Stimulated activated CD4-positive, alpha-beta T cell treated with anti-CD3 and anti-CD28 coated beads, Interleukin-12 subunit alpha, Interleukin-12 subunit beta, amount 100 ng/mL, for 4 hours (primary cell): ENCODE measurements around the gene TMEM50B.
"Not testable (repeated sequence)": the region's sequence is repeated elsewhere in the genome, so short reads cannot be mapped to it uniquely, and the experiment has no call there.

Source experiments
- DNase-seq: peaks from one replicate; pipeline ENCODE4 v3.0.0-alpha.2; 2020

TMEM50B gene

DNA sequence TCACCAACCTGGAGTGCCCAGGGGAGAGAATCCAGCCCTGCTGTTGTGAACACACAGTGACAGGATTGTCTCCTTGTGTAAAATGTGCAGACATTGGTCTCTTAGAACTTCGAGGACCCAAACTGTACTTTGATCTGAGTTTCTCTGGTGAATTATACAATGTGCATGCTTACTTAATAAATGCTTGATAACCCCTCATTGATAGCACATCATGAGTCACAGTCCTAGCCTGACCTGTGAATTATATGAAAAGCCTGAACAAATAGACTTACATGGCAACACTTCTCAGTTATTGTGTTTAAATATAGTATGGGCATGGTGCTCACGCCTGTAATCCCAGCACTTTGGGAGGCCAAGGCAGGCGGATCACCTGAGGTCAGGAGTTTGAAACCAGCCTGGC lies 53.9 kb downstream of the TMEM50B start:
- DNase-seq: no peak

DNA sequence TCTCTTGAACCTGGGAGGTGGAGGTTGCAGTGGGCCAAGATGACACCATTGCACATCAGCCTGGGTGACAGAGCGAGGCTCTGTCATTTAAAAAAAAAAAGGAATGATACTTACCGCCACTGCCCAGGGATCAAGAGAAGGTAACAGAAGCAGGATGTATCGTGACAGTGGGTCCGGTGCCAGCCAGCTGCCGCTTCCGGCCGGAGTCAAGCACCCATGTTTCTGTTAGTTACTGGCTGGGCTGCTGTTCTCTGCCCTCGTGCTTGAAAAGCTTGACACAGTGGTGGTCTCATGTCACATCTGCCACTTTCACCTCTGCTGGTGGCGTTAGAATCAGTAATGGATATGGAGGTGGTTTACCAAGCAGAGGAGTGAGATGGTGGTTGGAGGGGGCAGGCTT lies 55.6 kb downstream of the TMEM50B start:
- DNase-seq: no peak

DNA sequence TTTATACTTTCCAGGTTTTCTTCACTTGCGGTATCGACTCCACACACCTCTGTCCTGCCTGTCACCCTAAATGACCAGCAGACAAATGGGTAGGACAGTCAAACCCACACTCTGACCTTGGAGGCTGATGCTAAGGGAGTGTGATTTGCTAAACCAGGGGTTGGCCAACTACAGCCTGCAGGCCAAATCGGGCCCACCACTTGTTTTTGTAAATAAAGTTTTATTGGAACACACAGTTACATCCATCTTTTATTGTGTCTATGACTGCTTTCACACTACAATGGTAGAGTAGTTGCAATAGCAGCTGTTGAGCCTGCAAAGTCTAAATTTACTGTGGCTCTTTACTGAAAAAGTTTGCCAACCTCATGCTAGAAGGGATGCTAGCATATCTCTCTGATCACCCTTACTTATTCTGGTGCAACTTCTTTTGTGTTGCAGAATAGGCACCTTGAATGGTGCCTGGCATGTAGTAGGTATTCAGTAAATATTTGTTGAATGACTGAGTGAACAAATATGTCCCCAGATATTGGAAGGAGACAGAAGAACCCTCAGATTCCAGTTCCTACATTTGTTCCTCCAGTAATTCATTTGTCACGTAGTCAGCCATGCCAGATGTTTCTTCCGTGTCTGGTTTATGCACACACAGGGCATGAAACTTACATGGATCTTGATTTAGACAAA lies 57.9 kb downstream of the TMEM50B start:
- DNase-seq: no peak

DNA sequence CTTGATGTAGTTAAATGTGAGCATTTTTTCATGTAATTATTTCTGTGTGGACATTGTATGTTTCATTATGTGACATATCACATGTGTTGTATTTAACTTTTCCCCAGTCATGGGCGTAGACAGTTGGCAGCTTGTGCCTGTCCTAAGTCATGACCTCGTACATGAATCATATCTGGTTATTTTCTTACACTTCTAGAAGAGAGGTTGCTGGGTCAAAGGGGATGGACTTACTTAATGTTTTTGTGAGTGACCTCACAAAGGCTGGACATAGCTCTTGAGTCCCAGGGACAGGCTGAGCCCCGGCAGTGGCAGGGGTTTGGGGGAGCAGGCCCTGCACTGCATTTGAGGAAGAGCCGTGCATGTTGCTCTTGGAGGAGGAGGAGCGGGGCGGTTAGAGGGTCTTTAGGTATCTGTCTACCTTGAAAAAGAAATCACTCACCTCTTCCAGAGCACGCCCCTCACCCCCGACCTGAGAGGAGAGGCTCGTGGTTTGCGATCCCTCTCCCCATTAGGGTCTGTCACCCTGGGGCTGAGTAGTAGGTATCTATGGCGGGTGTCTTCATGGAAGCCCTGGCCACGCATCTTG lies 60.1 kb downstream of the TMEM50B start:
- DNase-seq: no peak

DNA sequence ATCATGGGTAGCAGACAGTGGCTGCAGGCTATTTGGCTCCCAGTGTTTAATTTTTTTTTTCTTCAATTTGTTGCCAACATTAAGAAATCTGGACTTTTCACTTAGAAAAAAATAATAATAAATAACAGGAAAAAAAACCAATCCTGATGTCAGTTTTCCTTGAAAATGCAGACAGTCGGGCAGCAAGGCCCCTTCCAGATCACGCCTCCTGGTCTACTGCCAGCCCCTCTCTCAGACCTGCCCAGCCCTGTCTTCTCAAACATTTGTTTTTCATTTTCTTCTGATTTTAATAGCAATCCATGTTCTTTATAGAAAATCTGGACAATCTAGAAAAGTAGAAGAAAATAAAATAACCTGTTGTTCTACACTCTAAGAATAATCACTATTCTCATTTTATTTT lies 61.1 kb downstream of the TMEM50B start:
- no peak for DNase-seq

DNA sequence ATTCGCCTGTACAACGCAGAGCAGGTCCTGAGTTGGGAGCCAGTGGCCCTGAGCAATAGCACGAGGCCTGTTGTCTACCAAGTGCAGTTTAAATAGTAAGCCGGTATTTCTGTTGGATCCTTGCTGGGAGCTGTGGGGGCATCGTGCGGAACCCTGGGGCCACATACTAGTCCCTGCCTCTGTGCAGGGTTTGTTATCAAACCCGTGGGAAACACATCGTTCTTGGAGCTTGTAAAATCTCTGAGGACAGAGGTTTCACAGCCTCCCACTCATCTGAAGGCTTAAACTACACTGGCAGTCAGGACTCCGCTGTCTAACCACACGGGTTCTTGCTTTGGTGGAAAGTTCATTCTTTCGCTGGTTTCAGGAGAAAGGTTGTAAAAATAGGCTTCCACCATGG lies 64.8 kb downstream of the TMEM50B start:
- no peak for DNase-seq

DNA sequence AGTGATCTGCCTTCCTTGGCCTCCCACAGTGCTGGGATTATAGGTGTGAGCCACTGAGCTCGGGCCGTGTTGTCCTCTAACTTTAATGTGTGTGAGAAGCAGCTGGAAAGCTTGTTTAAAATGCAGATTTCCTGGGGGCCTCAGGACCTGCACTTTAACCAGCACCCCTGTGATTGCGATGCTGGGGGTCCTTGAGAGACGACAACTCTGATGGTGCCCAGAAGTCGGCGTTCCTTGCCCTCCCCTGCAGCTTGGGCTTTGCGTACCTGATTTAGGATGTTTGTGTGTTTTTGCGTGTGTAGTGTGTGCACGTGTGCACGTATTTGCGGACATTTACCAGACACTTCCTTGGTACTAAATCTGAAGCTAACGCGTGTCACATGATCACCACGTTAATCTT lies 65.7 kb downstream of the TMEM50B start:
- DNase-seq: no peak

DNA sequence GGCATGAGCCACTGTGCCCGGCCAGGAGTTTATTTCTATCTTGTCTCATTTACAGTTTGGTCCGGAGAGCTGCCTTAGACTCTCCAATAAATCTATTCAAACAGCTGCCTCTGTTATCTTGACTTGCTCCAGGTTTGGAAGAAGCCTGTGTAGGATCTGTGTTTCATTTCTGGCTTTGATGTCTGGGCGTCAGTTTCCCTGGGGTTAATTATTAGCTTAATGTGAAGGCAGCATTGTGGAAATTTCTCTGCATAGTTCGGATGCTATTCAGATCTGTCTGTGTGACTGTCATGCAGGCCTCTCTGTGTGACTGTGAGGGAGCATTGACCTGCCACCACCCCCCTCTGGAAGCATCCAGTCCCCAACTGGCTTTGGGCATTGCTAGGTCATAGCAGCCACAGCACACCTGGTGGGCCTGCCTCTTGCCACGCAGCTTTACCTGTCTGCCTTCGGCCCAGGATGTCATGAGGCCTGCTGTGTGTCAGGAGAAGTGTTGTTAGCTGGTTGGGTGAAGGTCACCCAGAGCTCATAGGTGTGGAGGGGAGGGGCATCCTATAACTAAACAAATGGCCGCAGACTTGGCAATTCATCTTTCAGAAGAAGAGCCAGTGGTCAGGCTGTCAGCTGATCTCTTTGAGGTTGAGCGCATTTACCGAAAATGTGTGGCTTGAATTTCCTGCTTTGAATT lies 66.8 kb downstream of the TMEM50B start:
- DNase-seq: no peak

DNA sequence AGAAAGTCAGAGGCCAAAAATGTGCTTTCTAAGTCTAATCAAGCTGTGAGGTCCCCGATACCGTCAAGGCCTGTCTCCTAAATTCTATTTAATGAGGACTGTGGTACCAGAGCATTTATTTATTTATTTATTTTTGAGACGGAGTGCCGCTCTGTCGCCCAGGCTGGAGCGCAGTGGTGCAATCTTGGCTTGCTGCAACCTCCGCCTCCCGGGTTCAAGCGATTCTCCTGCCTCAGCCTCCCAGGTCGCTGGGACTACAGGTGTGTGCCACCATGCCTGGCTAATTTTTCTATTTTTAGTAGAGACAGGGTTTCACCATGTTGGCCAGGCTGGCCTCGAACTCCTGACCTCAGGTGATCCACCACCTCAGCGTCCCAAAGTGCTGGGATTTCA lies 67.3 kb downstream of the TMEM50B start:
- not testable (repeated sequence) for DNase-seq

DNA sequence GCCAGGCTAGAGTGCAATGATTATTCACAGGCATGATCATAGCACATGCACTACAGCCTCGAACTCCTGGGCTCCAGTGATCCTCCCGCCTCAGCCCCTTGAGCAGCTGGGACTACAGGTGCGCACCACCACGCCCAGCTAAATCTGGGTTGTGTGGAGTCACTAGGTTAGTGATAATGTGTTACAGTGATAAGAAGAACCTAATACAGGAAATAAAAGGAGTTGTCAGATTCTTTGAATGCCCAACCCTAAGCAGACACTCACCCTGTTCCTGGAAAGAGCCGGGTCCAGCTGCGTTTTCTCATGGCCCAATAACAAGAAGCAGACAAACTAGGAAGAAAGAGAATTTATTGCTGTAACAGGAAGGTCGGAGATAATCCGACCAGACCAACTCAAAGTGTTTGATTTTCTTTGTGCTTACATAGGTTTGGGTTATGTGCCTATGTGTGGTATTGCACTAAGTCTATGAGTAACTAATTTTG lies 67.8 kb downstream of the TMEM50B start:
- no peak for DNase-seq

DNA sequence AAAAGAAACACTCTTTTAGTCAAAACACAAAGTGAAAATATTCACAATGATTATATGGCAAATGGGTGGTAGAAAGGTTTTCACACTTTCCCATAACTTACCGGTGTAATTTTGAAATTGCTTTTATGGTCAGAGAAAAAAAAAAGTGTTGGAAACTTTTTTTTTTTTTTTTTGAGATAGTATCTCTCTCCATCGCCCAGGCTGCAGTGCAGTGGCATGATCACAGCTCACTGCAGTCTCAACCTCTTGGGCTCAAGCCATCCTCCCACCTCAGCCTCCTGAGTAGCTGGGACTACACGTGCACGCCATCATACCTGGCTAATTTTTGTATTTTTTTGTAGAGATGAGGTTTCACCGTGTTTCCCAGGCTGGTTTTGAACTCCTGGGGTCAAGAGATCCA lies 73.3 kb downstream of the TMEM50B start:
- DNase-seq: no peak

DNA sequence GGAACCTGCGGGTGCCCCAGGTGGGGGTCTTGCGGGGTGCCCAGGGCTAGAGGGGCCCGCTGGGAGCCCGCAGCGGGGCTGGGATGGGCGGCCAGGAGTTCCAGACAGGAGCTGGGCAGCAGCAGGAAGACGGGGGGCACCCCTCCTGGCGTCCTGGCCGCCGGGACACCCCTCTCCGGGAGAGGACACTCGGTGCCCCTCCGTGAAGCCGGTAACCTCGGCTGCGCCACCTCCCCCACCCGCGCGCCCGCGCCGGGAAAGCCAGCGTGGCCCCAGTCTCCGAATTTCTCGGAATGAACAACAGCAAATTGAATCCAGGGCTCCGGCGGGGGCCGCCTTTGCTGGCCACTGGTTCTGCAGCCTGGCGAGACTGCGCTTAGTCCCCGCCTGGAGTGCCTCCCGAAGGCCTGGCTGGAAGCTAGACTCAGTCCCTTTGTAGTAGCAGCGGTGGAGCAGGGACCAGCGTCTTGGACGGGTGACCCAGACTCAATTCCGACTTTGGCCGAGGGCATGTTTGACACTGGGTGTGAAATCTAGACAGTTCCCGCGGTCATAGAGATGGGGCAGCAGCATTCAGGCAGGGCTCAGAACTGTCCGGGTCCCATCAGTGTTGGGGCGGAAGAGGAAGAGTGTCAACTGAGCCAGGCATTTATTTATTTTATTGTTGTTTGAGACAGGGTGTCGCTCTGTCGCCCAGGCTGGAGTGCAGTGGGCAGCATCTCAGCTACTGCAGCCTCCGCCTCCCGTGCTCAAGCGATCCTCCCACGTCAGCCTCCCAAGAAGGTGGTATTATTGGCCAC lies 75.8 kb downstream of the TMEM50B start:
- DNase-seq: peak; percentile 43

DNA sequence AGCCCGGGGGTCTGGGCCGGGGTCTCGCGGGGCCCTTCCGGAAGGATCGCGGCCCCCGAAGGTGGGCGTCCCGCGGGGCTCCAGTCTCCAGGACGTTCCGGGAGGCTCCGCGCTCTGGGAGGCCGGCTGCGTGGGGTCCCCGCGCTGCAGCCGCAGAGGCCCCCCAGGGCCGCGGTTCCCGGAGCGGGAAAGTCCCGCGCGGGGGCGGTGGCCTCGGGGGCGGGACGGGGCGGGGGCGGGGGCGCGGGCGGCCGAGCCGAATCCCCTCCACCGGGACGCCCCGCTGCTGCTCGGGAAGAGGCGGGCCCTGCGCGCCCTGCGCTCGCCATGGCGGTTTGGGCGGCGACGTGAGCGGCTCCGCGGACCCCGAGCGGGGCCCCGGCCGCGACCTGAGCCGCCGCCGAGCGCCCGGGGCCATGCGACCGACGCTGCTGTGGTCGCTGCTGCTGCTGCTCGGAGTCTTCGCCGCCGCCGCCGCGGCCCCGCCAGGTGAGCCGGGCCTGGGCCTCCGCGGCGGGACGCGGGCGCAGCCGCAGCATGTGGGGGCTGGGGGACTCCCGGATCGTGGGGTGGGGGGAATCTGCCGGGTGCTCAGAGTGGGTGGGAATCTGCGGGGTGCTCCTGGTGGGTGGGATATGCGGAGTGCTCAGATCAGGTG lies 76.5 kb downstream of the TMEM50B start, which contains the start of gene IFNGR2:
TSS of gene IFNGR2 (plus strand) at position 286 of the 658 bp plus-strand sequence. CDS start at position 417, 131 bp downstream.
- peak; percentile 45 for DNase-seq

DNA sequence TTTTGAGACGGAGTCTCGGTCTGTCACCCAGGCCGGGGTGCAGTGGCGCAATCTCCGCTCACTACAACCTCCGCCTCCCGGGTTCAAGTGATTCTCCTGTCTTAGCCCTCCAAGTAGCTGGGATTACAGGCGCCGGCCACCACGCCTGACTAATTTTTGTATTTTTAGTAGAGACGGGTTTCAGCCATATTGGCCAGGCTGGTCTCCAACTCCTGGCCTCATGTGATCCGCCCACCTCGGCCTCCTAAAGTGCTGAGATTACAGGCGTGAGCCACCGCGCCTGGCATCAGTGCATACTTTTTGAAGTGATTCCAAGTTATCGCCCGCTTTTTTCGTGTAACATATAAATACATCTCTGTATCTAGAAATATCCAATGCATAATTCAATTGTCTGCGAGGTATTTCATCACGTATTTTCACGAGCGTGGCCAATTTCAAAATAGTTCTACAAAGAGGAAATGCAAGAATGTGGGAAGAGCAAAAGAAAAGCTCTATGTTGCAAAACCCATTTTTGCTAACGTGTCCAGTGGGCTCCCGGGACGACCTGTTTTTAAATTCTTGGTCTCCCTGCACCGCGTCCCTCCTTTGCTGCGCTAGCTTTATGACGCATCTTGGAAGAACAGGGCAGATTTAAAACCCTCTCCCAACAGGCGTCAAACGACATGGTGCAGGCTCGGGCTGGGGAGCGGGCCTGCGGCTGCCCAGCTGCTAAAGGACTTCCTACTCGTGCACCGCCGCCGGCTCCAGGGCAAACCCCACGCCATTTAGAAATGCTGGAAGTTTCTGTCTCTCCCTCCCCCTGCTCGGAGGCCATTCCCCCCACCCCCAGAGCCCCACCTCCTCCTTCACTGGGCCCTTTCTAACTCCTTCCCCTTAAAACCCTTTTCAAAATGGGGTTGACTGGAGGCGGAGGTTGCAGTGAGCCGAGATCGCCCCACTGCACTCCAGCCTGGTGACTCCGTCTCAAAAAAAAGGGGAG lies 77.5 kb downstream of the TMEM50B start:
- DNase-seq: peak; percentile 7

DNA sequence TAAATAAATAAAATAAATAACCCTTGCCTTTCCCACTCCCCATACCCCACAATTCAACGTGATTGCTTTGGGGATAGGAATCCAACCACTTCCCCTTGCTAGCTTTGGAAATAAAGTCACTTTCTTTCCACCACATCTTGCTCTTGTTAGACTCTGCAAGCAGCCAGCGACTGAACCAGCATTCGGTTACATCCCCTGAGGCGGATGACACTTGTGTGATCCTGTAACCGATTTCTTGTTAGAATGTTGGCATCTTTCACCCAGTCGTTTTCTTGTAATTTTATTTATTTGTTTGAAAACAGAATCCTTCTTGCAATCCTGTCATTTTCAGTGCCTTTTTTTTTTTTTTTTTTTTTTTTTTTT lies 78.2 kb downstream of the TMEM50B start:
- DNase-seq: no peak
